Measurements from ENCODE around the gene ADORA1.

- TF ChIP-seq POLR2AphosphoS5 (IDR thresholded peaks at IDR 0.05; ENCODE audit: low read depth, low read length) (no peak), REST (IDR thresholded peaks at IDR 0.05; ENCODE audit: insufficient read depth in 1 of 2, low read depth in 2 of 2, low read length in 2 of 2) (no peak), TAF1 (IDR thresholded peaks at IDR 0.05; ENCODE audit: borderline replicate concordance, insufficient read depth, low read length) (no peak), SIN3A (IDR thresholded peaks at IDR 0.05; ENCODE audit: borderline replicate concordance, insufficient read depth, low read length) (no peak)
Measured at GRCh38 chr1:203166192-203166940, 38.8 kb downstream of the ADORA1 start.

Measured in PFSK-1 (cell line).